Right lobe of liver (tissue), 4 donors: Measurements from ENCODE around the gene GPER1.

Experiments
- POLR2A ChIP-seq: fragments of 450-650 bp; IDR thresholded peaks from one replicate; pipeline ENCODE4 v1.6.1; 2017; ENCODE audit warnings: antibody characterized with exemption, mild to moderate bottlenecking
- TF ChIP-seq, protein P1 (sequence below), 4 donors: fragments of 200-600 bp in 3 of 4; fragments of 450-650 bp in 1 of 4; IDR thresholded peaks; one replicate each; pipeline versions ENCODE4 v1.5.1 to v1.8.0; 2016 to 2022; ENCODE audit warnings: antibody characterized with exemption in 4 of 4, mild to moderate bottlenecking in 2 of 4
- donor health status: DM: no; HTN: no; CAD: no.
- donor health status: DM: no; HTN: no; CAD: no.
- donor health status: DM: no; HTN: yes; CAD: no.

DNA sequence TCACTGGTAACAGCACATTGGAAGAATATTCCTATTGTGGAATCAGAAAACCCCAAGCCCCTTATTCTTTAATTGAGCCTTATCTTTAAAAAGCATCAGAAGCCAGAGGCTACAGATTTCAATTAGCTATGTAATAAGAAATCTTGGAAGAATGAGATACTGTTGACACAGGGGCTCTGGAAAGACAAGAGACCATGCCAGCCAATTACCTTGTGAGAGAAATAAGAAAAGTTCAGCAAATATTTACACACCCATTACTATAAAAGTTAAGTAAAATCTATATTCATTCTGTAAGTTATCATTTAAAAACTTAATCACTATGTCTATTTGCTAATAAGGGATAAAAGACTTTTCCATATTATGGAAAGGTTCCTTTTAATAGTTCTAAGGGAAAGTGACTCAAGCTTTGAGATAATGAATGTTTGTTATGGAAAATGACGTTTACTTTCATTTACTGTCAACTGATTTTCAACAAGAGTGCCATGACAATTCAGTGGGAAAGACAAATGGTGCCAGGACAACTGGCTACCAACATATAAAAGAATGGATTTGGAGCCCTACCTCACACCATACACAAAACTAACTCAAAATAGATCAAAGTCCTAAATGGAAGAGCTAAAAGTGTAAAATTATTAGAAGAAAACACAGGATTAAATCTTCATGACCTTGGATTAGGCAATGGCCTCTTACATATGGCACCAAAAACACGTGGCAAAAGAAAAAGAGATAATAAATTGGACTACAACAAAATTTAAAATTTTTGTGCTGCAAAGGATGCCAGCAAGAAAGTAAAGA is 43.8 kb downstream of the GPER1 start:
- TF ChIP-seq, protein P1, sequence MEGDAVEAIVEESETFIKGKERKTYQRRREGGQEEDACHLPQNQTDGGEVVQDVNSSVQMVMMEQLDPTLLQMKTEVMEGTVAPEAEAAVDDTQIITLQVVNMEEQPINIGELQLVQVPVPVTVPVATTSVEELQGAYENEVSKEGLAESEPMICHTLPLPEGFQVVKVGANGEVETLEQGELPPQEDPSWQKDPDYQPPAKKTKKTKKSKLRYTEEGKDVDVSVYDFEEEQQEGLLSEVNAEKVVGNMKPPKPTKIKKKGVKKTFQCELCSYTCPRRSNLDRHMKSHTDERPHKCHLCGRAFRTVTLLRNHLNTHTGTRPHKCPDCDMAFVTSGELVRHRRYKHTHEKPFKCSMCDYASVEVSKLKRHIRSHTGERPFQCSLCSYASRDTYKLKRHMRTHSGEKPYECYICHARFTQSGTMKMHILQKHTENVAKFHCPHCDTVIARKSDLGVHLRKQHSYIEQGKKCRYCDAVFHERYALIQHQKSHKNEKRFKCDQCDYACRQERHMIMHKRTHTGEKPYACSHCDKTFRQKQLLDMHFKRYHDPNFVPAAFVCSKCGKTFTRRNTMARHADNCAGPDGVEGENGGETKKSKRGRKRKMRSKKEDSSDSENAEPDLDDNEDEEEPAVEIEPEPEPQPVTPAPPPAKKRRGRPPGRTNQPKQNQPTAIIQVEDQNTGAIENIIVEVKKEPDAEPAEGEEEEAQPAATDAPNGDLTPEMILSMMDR (IDR thresholded peaks at IDR 0.05) = no peak
- TF ChIP-seq POLR2A = no peak
